Fibroblast of lung (primary cell): ENCODE results near the gene AFMID. TPM values are rescaled to one million over a fixed set of nuclear protein-coding genes. Genes with fewer than 3 reads are reported as not detected.

Experiments used
- DNase-seq, 2 donors: peaks; one replicate each; pipeline versions ENCODE4 v3.0.0 to v3.0.0-alpha.2; 2010; ENCODE audit warnings: low read depth in 2 of 2
- H2AFZ ChIP-seq: 2 replicates; pipeline ENCODE4 v1.5.1; 2012; ENCODE audit warnings: low read length, control low read depth, inconsistent platforms
- H3K27ac ChIP-seq: 2 replicates; pipeline ENCODE4 v1.5.1; 2011; ENCODE audit warnings: low read length, control low read depth; ENCODE audit not compliant: insufficient read depth
- H3K27me3 ChIP-seq: 2 replicates; pipeline ENCODE4 v1.5.1; 2011; ENCODE audit warnings: mild to moderate bottlenecking, low read length; ENCODE audit not compliant: control insufficient read depth, insufficient read depth
- H3K36me3 ChIP-seq: 2 replicates; pipeline ENCODE4 v1.5.1; 2011; ENCODE audit warnings: low read length; ENCODE audit not compliant: control insufficient read depth, insufficient read depth
- H3K4me1 ChIP-seq: 2 replicates; pipeline ENCODE4 v1.5.1; 2011; ENCODE audit warnings: low read length; ENCODE audit not compliant: control insufficient read depth, insufficient read depth; ENCODE audit errors: extremely low read depth
- H3K4me2 ChIP-seq: 2 replicates; pipeline ENCODE4 v1.5.1; 2011; ENCODE audit warnings: low read length, control low read depth; ENCODE audit not compliant: insufficient read depth; ENCODE audit errors: extremely low read depth
- H3K4me3 ChIP-seq, 4 experiments: fragments of 200-600 bp in 1 of 4; sonication (generic) in 1 of 4; replicated peaks in 1 of 4; 2 replicates each; pipeline ENCODE4 v1.5.1; 2011 to 2016; ENCODE audit warnings: low read length in 4 of 4, low read depth in 3 of 4, mild to moderate bottlenecking in 3 of 4, control low read depth in 2 of 4, inconsistent platforms in 1 of 4, mixed read lengths in 1 of 4; ENCODE audit not compliant: insufficient read depth in 1 of 4; ENCODE audit errors: control extremely low read depth in 1 of 4
- H3K79me2 ChIP-seq: 2 replicates; pipeline ENCODE4 v1.5.1; 2012; ENCODE audit warnings: mild to moderate bottlenecking, low read length, inconsistent platforms; ENCODE audit not compliant: control insufficient read depth, insufficient read depth
- H3K9ac ChIP-seq: 2 replicates; pipeline ENCODE4 v1.5.1; 2011; ENCODE audit warnings: mild to moderate bottlenecking, low read length, control low read depth; ENCODE audit not compliant: insufficient read depth
- H3K9me3 ChIP-seq: 2 replicates; pipeline ENCODE4 v1.5.1; 2012; ENCODE audit warnings: low read depth, low read length; ENCODE audit not compliant: control insufficient read depth, insufficient read depth
- H4K20me1 ChIP-seq: 2 replicates; pipeline ENCODE4 v1.5.1; 2011; ENCODE audit warnings: low read length; ENCODE audit not compliant: control insufficient read depth, insufficient read depth; ENCODE audit errors: extremely low read depth
- CTCF ChIP-seq, 2 donors: IDR thresholded peaks in 1 of 2; conservative IDR thresholded peaks in 1 of 2; 1 replicate in 1 of 2; 2 replicates in 1 of 2; pipeline ENCODE4 v1.5.1; 2011 to 2012; ENCODE audit warnings: low read length in 2 of 2, control low read depth in 1 of 2, inconsistent platforms in 1 of 2, low read depth in 1 of 2, mild to moderate bottlenecking in 1 of 2
- EZH2 ChIP-seq: IDR thresholded peaks from 2 replicates; pipeline ENCODE4 v1.5.1; 2012; ENCODE audit warnings: low read length, control low read depth, mild to moderate bottlenecking; ENCODE audit errors: missing control alignments
- polyA plus RNA-seq, 2 donors: library from polyadenylated mRNA; depleted of rRNA in 1 of 2; stranded (reverse) in 1 of 2; unstranded in 1 of 2; fragments of >200 nt; gene quantifications; 2 replicates each; pipeline ENCODE4 v1.2.1, GENCODE V29; 2011 to 2012; ENCODE audit warnings: missing spikeins in 1 of 2
- total RNA-seq: library from RNA; depleted of rRNA; stranded (reverse); fragments of >200 nt; gene quantifications from 2 replicates; pipeline ENCODE4 v1.2.1, GENCODE V29; 2014

Gene AFMID
- total and polyA plus RNA-seq, 2 donors (not counting 1 experiment from before 2014, with no cell fraction given) = 28.1 to 29.2 TPM

- no peaks in the 10 kb centered on the region for H3K79me2 ChIP-seq
- H3K9ac ChIP-seq = peak within 1 kb of the TSS; percentile 65
- no peaks in the 10 kb centered on the region for H3K9me3 ChIP-seq
- peaks cover 8% of the 10 kb centered on the region for H3K4me1 ChIP-seq
- peak within 1 kb of the TSS; percentile 37 to 64 (median 42) for H3K4me3 ChIP-seq
- no peaks in the 10 kb centered on the region for H3K36me3 ChIP-seq
- TF ChIP-seq EZH2 (no peak), CTCF (conservative IDR thresholded peaks at IDR 0.05 in 1 of 2, IDR thresholded peaks at IDR 0.05 in 1 of 2; ENCODE audit: low read depth in 1 of 2, low read length in 2 of 2) (no peak)
- H3K4me2 ChIP-seq = peak within 1 kb of the TSS; percentile 75
- no peaks in the 10 kb centered on the region for H4K20me1 ChIP-seq
- peak in 1 of 2 donors; percentile 34 for DNase-seq
- no peak within 1 kb of the TSS for H3K27ac ChIP-seq
- no peaks in the 10 kb centered on the region for H3K27me3 ChIP-seq
- peak within 1 kb of the TSS; percentile 75 for H2AFZ ChIP-seq
Measured at GRCh38 chr17:78168242-78168902, 18.8 kb upstream of the AFMID start, which contains the start of gene SYNGR2. TSS of gene SYNGR2 (plus strand) at chr17:78168581. CDS start at chr17:78168617, 36 bp downstream.

- Histone ChIP-seq H3K27me3 (no peaks in the 10 kb centered on the region), H3K4me2 (peak overlapping the region; percentile 59), H3K9me3 (no peaks in the 10 kb centered on the region), H3K36me3 (no peaks in the 10 kb centered on the region), H3K9ac (peak overlapping the region; percentile 23), H4K20me1 (no peaks in the 10 kb centered on the region), H3K79me2 (no peaks in the 10 kb centered on the region), H3K4me1 (peaks cover 8% of the 10 kb centered on the region), H2AFZ (no peak overlapping the region), H3K27ac (no peak overlapping the region), H3K4me3 (peak overlapping the region; percentile 37 to 64 (median 42))
- DNase-seq = peak in 1 of 2 donors; percentile 43
- TF ChIP-seq EZH2 (no peak), CTCF (conservative IDR thresholded peaks at IDR 0.05 in 1 of 2, IDR thresholded peaks at IDR 0.05 in 1 of 2; ENCODE audit: low read depth in 1 of 2, low read length in 2 of 2) (no peak)
Measured at GRCh38 chr17:78168903-78169793, 18.0 kb upstream of the AFMID start.
